HEK293 (cell line): ENCODE data around the gene ADO.

Experiments used
- CTCF ChIP-seq: fragments of 450-650 bp; formaldehyde crosslinking; IDR thresholded peaks from 2 replicates; pipeline ENCODE4 v1.5.1; 2016; ENCODE audit warnings: missing biosample characterization, missing genetic modification characterization
- PATZ1 ChIP-seq: fragments of 450-650 bp; formaldehyde crosslinking; IDR thresholded peaks from 2 replicates; pipeline ENCODE4 v1.5.1; 2016; ENCODE audit warnings: missing biosample characterization, missing genetic modification characterization
- PRDM4 ChIP-seq: fragments of 450-650 bp; formaldehyde crosslinking; IDR thresholded peaks from 2 replicates; pipeline ENCODE4 v1.5.1; 2017; ENCODE audit warnings: missing biosample characterization, missing genetic modification characterization
- REST ChIP-seq: fragments of 450-650 bp; formaldehyde crosslinking; IDR thresholded peaks from 2 replicates; pipeline ENCODE4 v1.5.1; 2016; ENCODE audit warnings: missing biosample characterization, missing genetic modification characterization
- WT1 ChIP-seq: fragments of 450-650 bp; formaldehyde crosslinking; IDR thresholded peaks from 2 replicates; pipeline ENCODE4 v1.5.1; 2016; ENCODE audit warnings: missing biosample characterization, missing genetic modification characterization
- YY1 ChIP-seq: fragments of 450-650 bp; formaldehyde crosslinking; IDR thresholded peaks from 2 replicates; pipeline ENCODE4 v1.5.1; 2018; ENCODE audit warnings: missing biosample characterization, missing genetic modification characterization
- ZFP3 ChIP-seq: fragments of 450-650 bp; formaldehyde crosslinking; IDR thresholded peaks from 2 replicates; pipeline ENCODE4 v1.5.1; 2016; ENCODE audit warnings: low read depth, missing biosample characterization, missing genetic modification characterization
- ZNF18 ChIP-seq: fragments of 450-650 bp; formaldehyde crosslinking; IDR thresholded peaks from 2 replicates; pipeline ENCODE4 v1.5.1; 2016; ENCODE audit warnings: missing biosample characterization, missing genetic modification characterization
- ZNF335 ChIP-seq: fragments of 450-650 bp; formaldehyde crosslinking; conservative IDR thresholded peaks from 2 replicates; pipeline ENCODE4 v1.5.1; 2016; ENCODE audit warnings: missing biosample characterization, missing genetic modification characterization
- ZNF48 ChIP-seq: fragments of 450-650 bp; formaldehyde crosslinking; IDR thresholded peaks from 2 replicates; pipeline ENCODE4 v1.5.1; 2016; ENCODE audit warnings: missing biosample characterization, missing genetic modification characterization
- ZNF544 ChIP-seq: fragments of 450-650 bp; formaldehyde crosslinking; IDR thresholded peaks from 2 replicates; pipeline ENCODE4 v1.5.0; 2017; ENCODE audit warnings: missing biosample characterization, missing genetic modification characterization
- ZNF558 ChIP-seq: fragments of 450-650 bp; formaldehyde crosslinking; IDR thresholded peaks from 2 replicates; pipeline ENCODE4 v1.5.1; 2016; ENCODE audit warnings: missing biosample characterization, missing genetic modification characterization
- ZNF747 ChIP-seq: fragments of 450-650 bp; formaldehyde crosslinking; IDR thresholded peaks from 2 replicates; pipeline ENCODE4 v1.5.1; 2016; ENCODE audit warnings: missing biosample characterization, missing genetic modification characterization

- TF ChIP-seq CTCF (tag by site-specific recombination), result no peak
- no peak for TF ChIP-seq PATZ1 (tag by site-specific recombination)
- TF ChIP-seq ZNF48 (tag by site-specific recombination), result no peak
- TF ChIP-seq ZNF544 (tag by site-specific recombination), result no peak
- TF ChIP-seq ZNF18, result no peak
- no peak for TF ChIP-seq ZNF558 (tag by site-specific recombination)
- no peak for TF ChIP-seq PRDM4
- no peak for TF ChIP-seq ZNF335
- TF ChIP-seq ZFP3, result no peak
- no peak for TF ChIP-seq WT1
- no peak for TF ChIP-seq YY1 (tag by site-specific recombination)
- TF ChIP-seq REST (tag by site-specific recombination), result no peak
- no peak for TF ChIP-seq ZNF747 (tag by site-specific recombination)
Observed at GRCh38 chr10:62792261-62792660, 12.3 kb upstream of the ADO start.
